Type B pancreatic cell (in vitro differentiated cells): ENCODE data around the gene KIAA1671. TPM values are rescaled to one million over a fixed set of nuclear protein-coding genes. Genes with fewer than 3 reads are reported as not detected.
A peak's percentile ranks its signal among the peaks of the same experiment; 100 is the strongest.
"Not testable (repeated sequence)": the region's sequence is repeated elsewhere in the genome, so short reads cannot be mapped to it uniquely, and the experiment has no call there.

ENCODE experiments used
- DNase-seq: peaks from one replicate; pipeline ENCODE4 v3.0.0; 2021; ENCODE audit warnings: mixed read lengths; ENCODE audit not compliant: unreplicated experiment; ENCODE audit errors: extremely low spot score
- H3K27ac Mint-ChIP-seq: 2 replicates; pipeline ENCODE4 v1.8.0; 2021; ENCODE audit warnings: mild to moderate bottlenecking, mixed read lengths
- H3K27me3 Mint-ChIP-seq: 2 replicates; pipeline ENCODE4 v1.8.0; 2021; ENCODE audit warnings: mixed read lengths
- H3K36me3 Mint-ChIP-seq: 2 replicates; pipeline ENCODE4 v1.8.0; 2021; ENCODE audit warnings: mixed read lengths
- H3K4me1 Mint-ChIP-seq: one replicate; pipeline ENCODE4 v1.8.0; 2021; ENCODE audit warnings: mixed read lengths; ENCODE audit not compliant: unreplicated experiment
- H3K4me3 Mint-ChIP-seq: 2 replicates; pipeline ENCODE4 v1.8.0; 2021; ENCODE audit warnings: mild to moderate bottlenecking, mixed read lengths
- H3K9me3 Mint-ChIP-seq: 2 replicates; pipeline ENCODE4 v1.8.0; 2021; ENCODE audit warnings: mixed read lengths
- long read RNA-seq: library from polyadenylated mRNA; unstranded; transcript quantifications from one replicate; pipeline ENCODE4 v2.0.0, GENCODE V29; 2020
- total RNA-seq: library from RNA; stranded (reverse); gene quantifications from 2 replicates; pipeline ENCODE4 v1.2.1, GENCODE V29; 2021; ENCODE audit warnings: low replicate concordance
- TF ChIP-seq, protein P1 (sequence below): fragments of 200-600 bp; sonication (generic); conservative IDR thresholded peaks from 2 replicates; pipeline ENCODE4 v1.5.0; 2021; ENCODE audit warnings: antibody characterized with exemption, mild to moderate bottlenecking

KIAA1671 gene
- 22.9 and 28.5 TPM in 2 replicates for total RNA-seq
- long read RNA-seq, partial matches to known transcripts, result 0 of 13 reads
- long read RNA-seq, other reads (novel, unspliced or antisense), result 13 of 13 reads

GRCh38 chr22:24951942-24952836 lies at the start of gene KIAA1671:
TSS of gene KIAA1671 (plus strand) at chr22:24952716. CDS start at chr22:25028000, 75,284 bp downstream.
- no peaks in the 10 kb centered on the region for H3K9me3 Mint-ChIP-seq
- DNase-seq, result peak; percentile 95
- H3K27ac Mint-ChIP-seq, result peak within 1 kb of the TSS; percentile 94
- H3K4me1 Mint-ChIP-seq, result peaks cover 31% of the 10 kb centered on the region
- H3K27me3 Mint-ChIP-seq, result peaks cover 13% of the 10 kb centered on the region
- H3K4me3 Mint-ChIP-seq, result peak within 1 kb of the TSS; percentile 99
- H3K36me3 Mint-ChIP-seq, result no peaks in the 10 kb centered on the region
- TF ChIP-seq, protein P1, sequence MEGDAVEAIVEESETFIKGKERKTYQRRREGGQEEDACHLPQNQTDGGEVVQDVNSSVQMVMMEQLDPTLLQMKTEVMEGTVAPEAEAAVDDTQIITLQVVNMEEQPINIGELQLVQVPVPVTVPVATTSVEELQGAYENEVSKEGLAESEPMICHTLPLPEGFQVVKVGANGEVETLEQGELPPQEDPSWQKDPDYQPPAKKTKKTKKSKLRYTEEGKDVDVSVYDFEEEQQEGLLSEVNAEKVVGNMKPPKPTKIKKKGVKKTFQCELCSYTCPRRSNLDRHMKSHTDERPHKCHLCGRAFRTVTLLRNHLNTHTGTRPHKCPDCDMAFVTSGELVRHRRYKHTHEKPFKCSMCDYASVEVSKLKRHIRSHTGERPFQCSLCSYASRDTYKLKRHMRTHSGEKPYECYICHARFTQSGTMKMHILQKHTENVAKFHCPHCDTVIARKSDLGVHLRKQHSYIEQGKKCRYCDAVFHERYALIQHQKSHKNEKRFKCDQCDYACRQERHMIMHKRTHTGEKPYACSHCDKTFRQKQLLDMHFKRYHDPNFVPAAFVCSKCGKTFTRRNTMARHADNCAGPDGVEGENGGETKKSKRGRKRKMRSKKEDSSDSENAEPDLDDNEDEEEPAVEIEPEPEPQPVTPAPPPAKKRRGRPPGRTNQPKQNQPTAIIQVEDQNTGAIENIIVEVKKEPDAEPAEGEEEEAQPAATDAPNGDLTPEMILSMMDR, result peak; percentile 98

DNA sequence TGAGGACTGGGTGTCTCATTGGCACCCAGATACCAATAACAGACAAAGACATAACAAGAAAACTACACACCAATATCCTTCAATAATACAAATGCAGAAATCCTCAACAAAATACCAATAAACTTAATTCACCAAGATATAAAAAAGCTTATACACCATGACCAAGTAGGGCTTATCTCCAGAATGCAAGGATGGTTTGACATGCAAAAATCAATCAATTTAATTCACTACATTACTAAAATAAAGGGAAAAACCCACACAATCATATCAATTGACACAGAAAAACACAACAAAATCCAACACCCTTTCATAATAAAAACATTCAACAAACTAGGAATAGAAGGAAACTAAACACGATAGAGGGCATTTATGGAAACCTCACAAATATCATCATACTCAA lies 46.6 kb upstream of the KIAA1671 start:
- no peak overlapping the region for H3K4me3 Mint-ChIP-seq
- DNase-seq, result no peak
- no peaks in the 10 kb centered on the region for H3K4me1 Mint-ChIP-seq
- TF ChIP-seq, protein P1, result no peak
- H3K27ac Mint-ChIP-seq, result no peak overlapping the region
- peaks cover 6% of the 10 kb centered on the region for H3K9me3 Mint-ChIP-seq
- H3K27me3 Mint-ChIP-seq, result no peaks in the 10 kb centered on the region
- H3K36me3 Mint-ChIP-seq, result peaks cover 17% of the 10 kb centered on the region

DNA sequence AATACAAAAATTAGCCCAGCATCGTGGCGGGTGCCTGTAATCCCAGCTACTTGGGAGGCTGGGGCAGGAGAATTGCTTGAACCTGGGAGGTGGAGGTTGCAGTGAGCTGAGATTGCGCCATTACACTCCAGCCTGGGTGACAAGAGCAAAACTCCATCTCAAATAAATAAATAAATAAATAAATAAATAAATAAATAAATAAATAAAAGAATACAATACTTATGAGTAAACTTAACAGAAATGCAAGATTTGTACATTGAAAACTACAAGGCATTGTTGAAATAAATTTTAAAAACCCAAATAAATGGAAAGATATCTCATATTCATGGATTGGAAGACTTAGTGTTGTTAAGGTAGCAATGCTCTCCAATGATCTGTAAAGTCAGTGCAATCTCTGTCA lies 45.4 kb upstream of the KIAA1671 start:
- H3K4me3 Mint-ChIP-seq, H3K4me1 Mint-ChIP-seq, H3K27ac Mint-ChIP-seq, DNase-seq, H3K27me3 Mint-ChIP-seq, H3K9me3 Mint-ChIP-seq: not testable (repeated sequence)
- H3K36me3 Mint-ChIP-seq, result peaks cover 17% of the 10 kb centered on the region

DNA sequence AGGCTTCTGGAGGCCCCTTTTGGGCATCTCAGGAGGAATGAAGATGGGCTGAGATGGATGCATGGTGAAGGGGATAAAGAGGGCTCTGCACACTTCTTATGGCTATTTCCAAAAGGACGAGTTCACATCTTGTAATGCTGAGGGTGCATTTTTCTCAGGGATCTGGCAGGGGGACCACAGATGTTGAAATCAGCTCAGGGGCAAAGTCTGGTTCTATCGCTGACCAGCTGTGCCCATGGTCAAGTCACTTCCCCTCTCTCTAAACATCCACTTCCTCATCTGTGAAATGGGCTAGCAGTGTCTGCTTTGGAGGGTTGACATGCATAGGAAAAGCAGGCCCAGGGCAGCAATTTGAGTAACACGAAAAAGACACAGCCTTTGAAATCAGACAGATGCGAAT lies 32.5 kb upstream of the KIAA1671 start:
- no peak overlapping the region for H3K27ac Mint-ChIP-seq
- TF ChIP-seq, protein P1, result no peak
- H3K36me3 Mint-ChIP-seq, result no peaks in the 10 kb centered on the region
- no peaks in the 10 kb centered on the region for H3K27me3 Mint-ChIP-seq
- no peaks in the 10 kb centered on the region for H3K4me1 Mint-ChIP-seq
- H3K9me3 Mint-ChIP-seq, result no peaks in the 10 kb centered on the region
- H3K4me3 Mint-ChIP-seq, result no peak overlapping the region
- no peak for DNase-seq

- no peaks in the 10 kb centered on the region for H3K36me3 Mint-ChIP-seq
- H3K4me3 Mint-ChIP-seq, result no peak overlapping the region
- TF ChIP-seq, protein P1, result no peak
- no peak for DNase-seq
- peaks cover 4% of the 10 kb centered on the region for H3K27me3 Mint-ChIP-seq
- H3K4me1 Mint-ChIP-seq, result no peaks in the 10 kb centered on the region
- H3K27ac Mint-ChIP-seq, result no peak overlapping the region
- no peaks in the 10 kb centered on the region for H3K9me3 Mint-ChIP-seq
Observed at GRCh38 chr22:24925586-24926427, 26.7 kb upstream of the KIAA1671 start.

DNA sequence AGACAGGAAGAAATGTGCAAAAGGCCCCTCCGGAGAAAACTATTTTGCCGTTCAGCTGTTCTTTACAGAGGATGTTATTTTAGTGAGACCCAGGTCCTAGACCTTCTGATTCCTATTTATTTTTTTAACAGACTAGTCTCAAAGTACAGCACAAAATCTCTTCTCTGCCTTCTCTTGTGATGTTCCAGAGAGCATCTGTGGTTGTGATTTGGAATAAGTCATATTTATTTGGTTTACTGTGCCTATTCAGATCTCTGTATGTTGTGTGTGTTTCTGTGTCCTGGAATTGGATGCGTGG lies 26.1 kb upstream of the KIAA1671 start:
- Mint-ChIP-seq H3K36me3 (no peaks in the 10 kb centered on the region), H3K27me3 (peaks cover 4% of the 10 kb centered on the region), H3K4me1 (no peaks in the 10 kb centered on the region), H3K9me3 (no peaks in the 10 kb centered on the region), H3K4me3 (no peak overlapping the region), H3K27ac (no peak overlapping the region)
- DNase-seq, result no peak
- TF ChIP-seq, protein P1, result no peak
